ENCODE data around the gene RHBDL1. TPM values are rescaled to one million over a fixed set of nuclear protein-coding genes. Genes with fewer than 3 reads are reported as not detected.
"Not testable (repeated sequence)": the region's sequence is repeated elsewhere in the genome, so short reads cannot be mapped to it uniquely, and the experiment has no call there.

The RHBDL1 gene
- total RNA-seq, 1 experiment from 2014 or later = 2.9 TPM

GRCh38 chr16:686459-687260 is 11.2 kb downstream of the RHBDL1 start:
- H3K36me3 Mint-ChIP-seq (ENCODE audit: insufficient read depth, unreplicated experiment) = peaks cover 53% of the 10 kb centered on the region
- H3K27me3 ChIP-seq (replicated peaks; ENCODE audit: control insufficient read depth, insufficient read depth, low read length) = no peaks in the 10 kb centered on the region
- 0 out of 2 replicates have a peak, but pooled peaks cover 4% of the 10 kb centered on the region for H3K36me3 ChIP-seq (ENCODE audit: control insufficient read depth, insufficient read depth, low read length)
- no peaks in the 10 kb centered on the region for H3K27me3 Mint-ChIP-seq (ENCODE audit: insufficient read depth, unreplicated experiment)
- no peaks in the 10 kb centered on the region for H3K9me3 ChIP-seq
- H3K4me3 Mint-ChIP-seq (ENCODE audit: unreplicated experiment) = no peak overlapping the region
- CTCF ChIA-PET = interaction anchor here (0.7 kb wide), 1 partner anchor 12 kb away, joined by 3 read pairs; no protein-coding TSS in a partner anchor
- H3K4me1 ChIP-seq = peaks cover 27% of the 10 kb centered on the region
- H3K4me1 Mint-ChIP-seq (ENCODE audit: low read depth, unreplicated experiment) = peaks cover 7% of the 10 kb centered on the region
- no peak overlapping the region for H3K4me3 ChIP-seq (ENCODE audit: low read depth, low read length)
- no peaks in the 10 kb centered on the region for H3K9me3 Mint-ChIP-seq (ENCODE audit: unreplicated experiment)
- DNase-seq = no peak
- no peak for TF ChIP-seq CTCF (IDR thresholded peaks at IDR 0.05; ENCODE audit: insufficient read depth in 1 of 2, low read depth in 1 of 2, low read length in 1 of 2, severe bottlenecking in 1 of 2, unreplicated experiment in 1 of 2)
- peak overlapping the region; percentile 84 for H3K27ac Mint-ChIP-seq (ENCODE audit: unreplicated experiment)
- no TSS peak for BruUV-seq (replicated peaks)
- POLR2A ChIA-PET = interaction anchor here (1.3 kb wide), 1 partner anchor 35 kb away, joined by 6 read pairs; the partner anchor contains the start of gene ANTKMT
- intact Hi-C loops (cut with micrococcal nuclease; ENCODE audit: unreplicated experiment) = no loop called here

- Mint-ChIP-seq H3K4me1 (ENCODE audit: low read depth, unreplicated experiment) (peaks cover 7% of the 10 kb centered on the region), H3K36me3 (ENCODE audit: insufficient read depth, unreplicated experiment) (peaks cover 44% of the 10 kb centered on the region), H3K9me3 (ENCODE audit: unreplicated experiment) (no peaks in the 10 kb centered on the region), H3K27me3 (ENCODE audit: insufficient read depth, unreplicated experiment) (no peaks in the 10 kb centered on the region), H3K4me3 (ENCODE audit: unreplicated experiment) (no peak overlapping the region), H3K27ac (ENCODE audit: unreplicated experiment) (no peak overlapping the region)
- no TSS peak for BruUV-seq (replicated peaks)
- Histone ChIP-seq H3K36me3 (ENCODE audit: control insufficient read depth, insufficient read depth, low read length) (0 out of 2 replicates have a peak, but pooled peaks cover 1% of the 10 kb centered on the region), H3K27me3 (replicated peaks; ENCODE audit: control insufficient read depth, insufficient read depth, low read length) (no peaks in the 10 kb centered on the region), H3K9me3 (no peaks in the 10 kb centered on the region), H3K4me3 (ENCODE audit: low read depth, low read length) (no peak overlapping the region), H3K4me1 (peaks cover 23% of the 10 kb centered on the region)
- no peak for TF ChIP-seq CTCF (IDR thresholded peaks at IDR 0.05; ENCODE audit: insufficient read depth in 1 of 2, low read depth in 1 of 2, low read length in 1 of 2, severe bottlenecking in 1 of 2, unreplicated experiment in 1 of 2)
- intact Hi-C loops (cut with micrococcal nuclease; ENCODE audit: unreplicated experiment) = no loop called here
- no peak for DNase-seq
- POLR2A ChIA-PET = interaction anchor here (1.3 kb wide), 1 partner anchor 34 kb away, joined by 6 read pairs; the partner anchor contains the start of gene ANTKMT
- CTCF ChIA-PET = no interaction called here
Observed at GRCh38 chr16:687499-687898, 12.0 kb downstream of the RHBDL1 start.

GRCh38 chr16:689175-689897 is 13.9 kb downstream of the RHBDL1 start:
- Mint-ChIP-seq H3K36me3 (ENCODE audit: insufficient read depth, unreplicated experiment) (peaks cover 26% of the 10 kb centered on the region), H3K27me3 (ENCODE audit: insufficient read depth, unreplicated experiment) (no peaks in the 10 kb centered on the region), H3K9me3 (ENCODE audit: unreplicated experiment) (no peaks in the 10 kb centered on the region), H3K4me3 (ENCODE audit: unreplicated experiment) (peak overlapping the region; percentile 87), H3K27ac (ENCODE audit: unreplicated experiment) (peak overlapping the region; percentile 95), H3K4me1 (ENCODE audit: low read depth, unreplicated experiment) (peaks cover 7% of the 10 kb centered on the region)
- no peak for TF ChIP-seq CTCF (IDR thresholded peaks at IDR 0.05; ENCODE audit: insufficient read depth in 1 of 2, low read depth in 1 of 2, low read length in 1 of 2, severe bottlenecking in 1 of 2, unreplicated experiment in 1 of 2)
- H3K4me1 ChIP-seq = peaks cover 22% of the 10 kb centered on the region; the same call in 1 of the 2 replicates
- BruUV-seq (replicated peaks) = no TSS peak
- CTCF ChIA-PET = interaction anchor here (0.6 kb wide), 1 partner anchor 22 kb away, joined by 3 read pairs; the partner anchor contains the start of gene RHOT2
- no peaks in the 10 kb centered on the region for H3K36me3 ChIP-seq (ENCODE audit: control insufficient read depth, insufficient read depth, low read length)
- H3K9me3 ChIP-seq = no peaks in the 10 kb centered on the region
- H3K27me3 ChIP-seq (replicated peaks; ENCODE audit: control insufficient read depth, insufficient read depth, low read length) = no peaks in the 10 kb centered on the region
- POLR2A ChIA-PET = interaction anchor here (0.6 to 1.4 kb wide), 2 partner anchors 9 to 573 kb away, joined by 3 to 6 read pairs; partner anchors contain the start of gene STUB1
- intact Hi-C loops (cut with micrococcal nuclease; ENCODE audit: unreplicated experiment) = no loop called here
- peak overlapping the region; percentile 65 for H3K4me3 ChIP-seq (ENCODE audit: low read depth, low read length)
- DNase-seq = no peak

GRCh38 chr16:691242-691641 is 15.8 kb downstream of the RHBDL1 start:
- H3K9me3 ChIP-seq; H3K27me3 ChIP-seq (replicated peaks; ENCODE audit: control insufficient read depth, insufficient read depth, low read length); H3K27ac Mint-ChIP-seq (ENCODE audit: unreplicated experiment); H3K4me3 ChIP-seq (ENCODE audit: low read depth, low read length); H3K9me3 Mint-ChIP-seq (ENCODE audit: unreplicated experiment); intact Hi-C loops (cut with micrococcal nuclease; ENCODE audit: unreplicated experiment); CTCF ChIA-PET; BruUV-seq (replicated peaks); H3K36me3 ChIP-seq (ENCODE audit: control insufficient read depth, insufficient read depth, low read length); POLR2A ChIA-PET; H3K27me3 Mint-ChIP-seq (ENCODE audit: insufficient read depth, unreplicated experiment); DNase-seq; H3K4me1 Mint-ChIP-seq (ENCODE audit: low read depth, unreplicated experiment): not testable (repeated sequence)
- Mint-ChIP-seq H3K36me3 (ENCODE audit: insufficient read depth, unreplicated experiment) (peaks cover 20% of the 10 kb centered on the region), H3K4me3 (ENCODE audit: unreplicated experiment) (peak overlapping the region; percentile 87)
- peaks cover 15% of the 10 kb centered on the region; the same call in 1 of the 2 replicates for H3K4me1 ChIP-seq

Data from Caco-2 (cell line).